Heart left ventricle (tissue), 13 donors: Measurements from ENCODE around the gene BNC2.

Experiments
- CTCF ChIP-seq, 12 donors: fragments of 200-600 bp; sonication (generic) in 4 of 12; IDR thresholded peaks; one replicate each; pipeline versions ENCODE4 v1.5.0 to v1.8.0; 2018 to 2022; ENCODE audit warnings: antibody characterized with exemption in 12 of 12, mild to moderate bottlenecking in 5 of 12
- POLR2A ChIP-seq, 2 donors: fragments of 450-650 bp; IDR thresholded peaks; one replicate each; pipeline ENCODE4 v1.6.1; 2017; ENCODE audit warnings: antibody characterized with exemption in 2 of 2, mild to moderate bottlenecking in 2 of 2, moderate library complexity in 2 of 2
- donor health status: ischemic (EF 13 %, LVEDD 7.1; RV severe dilation, severe dysfunction).
- donor health status: DM: no; HTN: yes; CAD: no.
- donor health status: DM: no; HTN: no; CAD: no.
- donor health status: ischemic (EF 25% LVEDD 6.9; RV normal size, moderate dysfunction).
- donor health status: ischemic (EF 25% LVEDD 5.7; RV mildly dilated, moderate dysfunction).
- donor health status: ischemic (EF 35%, LVEDD 5.7; RV mildly dilated, moderate dysfunction).
- donor health status: nonischemic (EF 11% LVEDD 7.7; RV severe dilation, severe dysfunction).
- donor health status: DM: yes; HTN: yes; CAD: no.
- donor health status: PGD.
- donor health status: ischemic (EF 29% LVEDD 5.4; RV normal size, mild dysfunction).
- donor health status: nonischemic (EF 23%, LVEDD 6.1; RV moderate dilation, normal function).

GRCh38 chr9:16417161-16417560, 453.3 kb downstream of the BNC2 start:
- TF ChIP-seq CTCF (IDR thresholded peaks at IDR 0.05) (no peak), POLR2A (IDR thresholded peaks at IDR 0.05) (no peak)
